ENCODE data around the gene PVR. TPM values are rescaled to one million over a fixed set of nuclear protein-coding genes. Genes with fewer than 3 reads are reported as not detected.

The PVR gene
- total RNA-seq, 1 experiment from 2014 or later = 47.7 TPM

DNA sequence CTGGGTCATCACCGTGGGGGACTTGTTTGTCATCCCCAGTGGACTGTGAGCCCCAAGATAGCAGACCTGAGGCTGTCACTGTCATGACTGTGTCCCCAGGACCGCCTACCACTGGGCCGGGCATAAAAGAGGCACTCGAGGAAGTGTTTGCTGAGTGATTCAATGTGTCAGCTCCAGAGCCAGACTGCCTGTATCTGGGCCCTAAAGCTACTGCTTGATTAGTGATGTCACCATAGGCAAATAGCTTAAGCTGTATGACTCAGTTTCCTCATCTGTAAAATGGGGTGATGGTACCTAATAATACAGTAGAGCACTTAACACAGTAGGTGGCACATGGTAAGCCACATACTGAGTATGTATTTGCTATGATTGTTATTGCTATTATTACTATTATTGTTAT, 16.4 kb downstream of the PVR start:
- POLR2A ChIA-PET = no interaction called here
- no peak for DNase-seq (ENCODE audit: low read depth, low spot score)

DNA sequence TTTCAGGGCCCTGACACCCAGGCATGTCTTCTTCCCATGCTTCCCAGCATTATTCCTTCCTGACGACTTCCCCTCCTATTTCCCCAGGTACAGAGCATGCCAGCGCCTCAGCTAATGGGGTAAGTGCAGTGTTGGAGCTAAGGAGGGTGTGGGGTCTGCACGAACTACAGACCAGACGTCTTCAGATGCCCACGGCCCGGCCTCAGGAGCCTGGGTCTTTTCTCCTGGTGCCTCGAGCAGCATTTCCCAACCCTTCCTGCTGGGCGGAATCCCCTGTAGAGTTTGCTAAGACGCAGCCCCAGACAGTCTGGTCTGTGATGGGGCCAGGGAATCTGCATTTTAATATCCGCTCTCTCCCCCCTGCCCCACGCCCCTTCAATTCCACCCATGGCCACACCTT, 17.5 kb downstream of the PVR start:
- H3K27ac ChIP-seq (ENCODE audit: low read length) = no peak overlapping the region
- CTCF ChIA-PET = no interaction called here
- H3K27me3 ChIP-seq (ENCODE audit: control insufficient read depth, insufficient read depth, low read length) = no peaks in the 10 kb centered on the region
- TF ChIP-seq TCF7L2 (IDR thresholded peaks at IDR 0.05; ENCODE audit: low read depth, low read length) = no peak
- TF ChIP-seq, protein P1, sequence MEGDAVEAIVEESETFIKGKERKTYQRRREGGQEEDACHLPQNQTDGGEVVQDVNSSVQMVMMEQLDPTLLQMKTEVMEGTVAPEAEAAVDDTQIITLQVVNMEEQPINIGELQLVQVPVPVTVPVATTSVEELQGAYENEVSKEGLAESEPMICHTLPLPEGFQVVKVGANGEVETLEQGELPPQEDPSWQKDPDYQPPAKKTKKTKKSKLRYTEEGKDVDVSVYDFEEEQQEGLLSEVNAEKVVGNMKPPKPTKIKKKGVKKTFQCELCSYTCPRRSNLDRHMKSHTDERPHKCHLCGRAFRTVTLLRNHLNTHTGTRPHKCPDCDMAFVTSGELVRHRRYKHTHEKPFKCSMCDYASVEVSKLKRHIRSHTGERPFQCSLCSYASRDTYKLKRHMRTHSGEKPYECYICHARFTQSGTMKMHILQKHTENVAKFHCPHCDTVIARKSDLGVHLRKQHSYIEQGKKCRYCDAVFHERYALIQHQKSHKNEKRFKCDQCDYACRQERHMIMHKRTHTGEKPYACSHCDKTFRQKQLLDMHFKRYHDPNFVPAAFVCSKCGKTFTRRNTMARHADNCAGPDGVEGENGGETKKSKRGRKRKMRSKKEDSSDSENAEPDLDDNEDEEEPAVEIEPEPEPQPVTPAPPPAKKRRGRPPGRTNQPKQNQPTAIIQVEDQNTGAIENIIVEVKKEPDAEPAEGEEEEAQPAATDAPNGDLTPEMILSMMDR (IDR thresholded peaks at IDR 0.05) = no peak
- no peak for TF ChIP-seq SIN3A (IDR thresholded peaks at IDR 0.05; ENCODE audit: borderline replicate concordance, insufficient read depth, low read depth, low read length)
- TF ChIP-seq POLR2AphosphoS5 (IDR thresholded peaks at IDR 0.05; ENCODE audit: low read depth, low read length) = no peak
- TF ChIP-seq, protein P2, sequence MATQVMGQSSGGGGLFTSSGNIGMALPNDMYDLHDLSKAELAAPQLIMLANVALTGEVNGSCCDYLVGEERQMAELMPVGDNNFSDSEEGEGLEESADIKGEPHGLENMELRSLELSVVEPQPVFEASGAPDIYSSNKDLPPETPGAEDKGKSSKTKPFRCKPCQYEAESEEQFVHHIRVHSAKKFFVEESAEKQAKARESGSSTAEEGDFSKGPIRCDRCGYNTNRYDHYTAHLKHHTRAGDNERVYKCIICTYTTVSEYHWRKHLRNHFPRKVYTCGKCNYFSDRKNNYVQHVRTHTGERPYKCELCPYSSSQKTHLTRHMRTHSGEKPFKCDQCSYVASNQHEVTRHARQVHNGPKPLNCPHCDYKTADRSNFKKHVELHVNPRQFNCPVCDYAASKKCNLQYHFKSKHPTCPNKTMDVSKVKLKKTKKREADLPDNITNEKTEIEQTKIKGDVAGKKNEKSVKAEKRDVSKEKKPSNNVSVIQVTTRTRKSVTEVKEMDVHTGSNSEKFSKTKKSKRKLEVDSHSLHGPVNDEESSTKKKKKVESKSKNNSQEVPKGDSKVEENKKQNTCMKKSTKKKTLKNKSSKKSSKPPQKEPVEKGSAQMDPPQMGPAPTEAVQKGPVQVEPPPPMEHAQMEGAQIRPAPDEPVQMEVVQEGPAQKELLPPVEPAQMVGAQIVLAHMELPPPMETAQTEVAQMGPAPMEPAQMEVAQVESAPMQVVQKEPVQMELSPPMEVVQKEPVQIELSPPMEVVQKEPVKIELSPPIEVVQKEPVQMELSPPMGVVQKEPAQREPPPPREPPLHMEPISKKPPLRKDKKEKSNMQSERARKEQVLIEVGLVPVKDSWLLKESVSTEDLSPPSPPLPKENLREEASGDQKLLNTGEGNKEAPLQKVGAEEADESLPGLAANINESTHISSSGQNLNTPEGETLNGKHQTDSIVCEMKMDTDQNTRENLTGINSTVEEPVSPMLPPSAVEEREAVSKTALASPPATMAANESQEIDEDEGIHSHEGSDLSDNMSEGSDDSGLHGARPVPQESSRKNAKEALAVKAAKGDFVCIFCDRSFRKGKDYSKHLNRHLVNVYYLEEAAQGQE (IDR thresholded peaks at IDR 0.05; ENCODE audit: insufficient read depth in 1 of 2, low read depth in 2 of 2, low read length in 1 of 2) = no peak
- ATAC-seq (no peak), DNase-seq (ENCODE audit: low read depth, low spot score) (no peak)
- no peak overlapping the region for H3K4me3 ChIP-seq (ENCODE audit: low read depth in 2 of 2, low read length in 2 of 2)
- BruUV-seq (replicated peaks) = no TSS peak
- H3K4me1 ChIP-seq (ENCODE audit: control insufficient read depth, insufficient read depth, low read length) = no peaks in the 10 kb centered on the region
- in situ Hi-C loops (cut with HindIII; ENCODE audit: low pct_unique_long_range_greater_than_20kb, low sequenced_read_pairs) (no loop called here), intact Hi-C loops (cut with micrococcal nuclease; ENCODE audit: unreplicated experiment) (no loop called here)
- no peaks in the 10 kb centered on the region for H3K36me3 ChIP-seq (ENCODE audit: control insufficient read depth, insufficient read depth, low read length)
- no peaks in the 10 kb centered on the region for H3K9me3 ChIP-seq (ENCODE audit: control insufficient read depth, insufficient read depth, low read depth, low read length)
- POLR2A ChIA-PET = no interaction called here

More for the DNA sequence above, 16.4 kb downstream of the PVR start:
- TF ChIP-seq POLR2AphosphoS5 (IDR thresholded peaks at IDR 0.05; ENCODE audit: low read depth, low read length) (no peak), TCF7L2 (IDR thresholded peaks at IDR 0.05; ENCODE audit: low read depth, low read length) (no peak)
- TF ChIP-seq, protein P1 (IDR thresholded peaks at IDR 0.05) = no peak
- TF ChIP-seq, protein P2 (IDR thresholded peaks at IDR 0.05; ENCODE audit: insufficient read depth in 1 of 2, low read depth in 2 of 2, low read length in 1 of 2) = no peak
- H3K27ac ChIP-seq (ENCODE audit: low read length) = no peak overlapping the region
- BruUV-seq (replicated peaks) = no TSS peak
- no peak overlapping the region for H3K4me3 ChIP-seq (ENCODE audit: low read depth in 2 of 2, low read length in 2 of 2)
- in situ Hi-C loops (cut with HindIII; ENCODE audit: low pct_unique_long_range_greater_than_20kb, low sequenced_read_pairs) = no loop called here
- CTCF ChIA-PET = no interaction called here
- intact Hi-C loops (cut with micrococcal nuclease; ENCODE audit: unreplicated experiment) = no loop called here
- no peaks in the 10 kb centered on the region for H3K36me3 ChIP-seq (ENCODE audit: control insufficient read depth, insufficient read depth, low read length)
- H3K27me3 ChIP-seq (ENCODE audit: control insufficient read depth, insufficient read depth, low read length) = no peaks in the 10 kb centered on the region
- H3K9me3 ChIP-seq (ENCODE audit: control insufficient read depth, insufficient read depth, low read depth, low read length) = no peaks in the 10 kb centered on the region
- no peaks in the 10 kb centered on the region for H3K4me1 ChIP-seq (ENCODE audit: control insufficient read depth, insufficient read depth, low read length)
- no peak for ATAC-seq

Measured in Panc1 (cell line).